K562 (cell line): ENCODE results near the gene PDGFA. TPM values are rescaled to one million over a fixed set of nuclear protein-coding genes. Genes with fewer than 3 reads are reported as not detected.

Experiments used
- ATAC-seq: fragments of 200-7000 bp; cut with Tn5 transposase; 3 replicates; pipeline ENCODE4 v1.9.1; 2020; ENCODE audit warnings: moderate library complexity
- BruUV-seq: library from RNA; stranded (reverse); fragments of 400-500 nt; replicated peaks from 2 replicates; lab custom pipeline; 2021; lab: Mats Ljungman, UMichigan
- CTCF ChIA-PET: fragments of 300-600 bp; formaldehyde crosslinking; extraction: SDS; loops from one replicate; lab custom pipeline; 2021; ENCODE audit warnings: low intra/inter-chr PET ratio; lab: Yijun Ruan, JAX
- POLR2A ChIA-PET: fragments of 300-600, 350-650 bp; sonication (Branson Sonifier 250); formaldehyde crosslinking; extraction: SDS; loops from one replicate; lab custom pipeline; 2021; ENCODE audit warnings: antibody characterized with exemption, inconsistent platforms; lab: Yijun Ruan, JAX
- DNase-seq, 4 experiments: peaks; one replicate each; pipeline versions ENCODE4 v3.0.0 to v3.0.0-alpha.2; 2011 to 2018; ENCODE audit warnings: low spot score in 3 of 4, mixed read lengths in 3 of 4; ENCODE audit errors: extremely low read depth in 1 of 4
- FAIRE-seq: peaks from 2 replicates; lab custom pipeline; 2011; peaks lifted over from hg19 to GRCh38; lab: Jason Lieb, UNC
- H2AFZ ChIP-seq: 2 replicates; pipeline ENCODE4 v1.6.0; 2011; ENCODE audit warnings: low read depth, low read length, control low read depth, inconsistent platforms
- H3K27ac ChIP-seq: fragments of 200-600 bp; 3 replicates; pipeline ENCODE4 v1.8.0; 2011; ENCODE audit warnings: low read depth, mild to moderate bottlenecking, control low read depth, inconsistent platforms, low read length, moderate library complexity, mixed read lengths; ENCODE audit errors: extremely low read depth
- H3K27me3 ChIP-seq, 2 experiments: fragments of 300-600 bp in 1 of 2; 2 replicates in 1 of 2; 3 replicates in 1 of 2; pipeline versions ENCODE4 v1.6.0 to v1.8.0; 2011; ENCODE audit warnings: inconsistent platforms in 2 of 2, low read length in 2 of 2, mild to moderate bottlenecking in 1 of 2, mixed read lengths in 1 of 2, moderate library complexity in 1 of 2; ENCODE audit not compliant: control insufficient read depth in 2 of 2, insufficient read depth in 2 of 2
- H3K36me3 ChIP-seq: fragments of 300-600 bp; 3 replicates; pipeline ENCODE4 v1.8.0; 2011; ENCODE audit warnings: mild to moderate bottlenecking, low read length, inconsistent platforms; ENCODE audit not compliant: control insufficient read depth, insufficient read depth
- H3K4me1 ChIP-seq, 2 experiments: fragments of 200-600 bp in 1 of 2; replicated peaks in 1 of 2; 2 replicates in 1 of 2; 3 replicates in 1 of 2; pipeline versions ENCODE4 v1.5.1 to v1.8.0; 2011; ENCODE audit warnings: inconsistent platforms in 2 of 2, low read length in 2 of 2, mild to moderate bottlenecking in 1 of 2, mixed read lengths in 1 of 2, moderate library complexity in 1 of 2; ENCODE audit not compliant: control insufficient read depth in 2 of 2, insufficient read depth in 2 of 2
- H3K4me2 ChIP-seq: 2 replicates; pipeline ENCODE4 v1.6.1; 2011; ENCODE audit warnings: low read length, control low read depth, inconsistent platforms, mixed read lengths; ENCODE audit not compliant: insufficient read depth
- H3K4me3 ChIP-seq: fragments of 200-600 bp; sonication (generic), shearing (Covaris generic); 2 replicates; pipeline ENCODE4 v1.5.1; 2016; ENCODE audit warnings: control low read depth, inconsistent platforms
- H3K79me2 ChIP-seq: fragments of 200-600 bp; 3 replicates; pipeline ENCODE4 v1.8.0; 2011; ENCODE audit warnings: low read length, inconsistent platforms; ENCODE audit not compliant: control insufficient read depth, insufficient read depth
- H3K9ac ChIP-seq, 2 experiments: 2 replicates each; pipeline versions ENCODE4 v1.6.0 to v1.6.1; 2011; ENCODE audit warnings: low read depth in 2 of 2, low read length in 2 of 2, control low read depth in 1 of 2, inconsistent platforms in 1 of 2, mild to moderate bottlenecking in 1 of 2, mixed read lengths in 1 of 2; ENCODE audit not compliant: insufficient read depth in 1 of 2
- H3K9me1 ChIP-seq: one replicate; pipeline ENCODE4 v1.6.0; 2011; ENCODE audit warnings: inconsistent platforms, mild to moderate bottlenecking, low read length, moderate library complexity; ENCODE audit not compliant: control insufficient read depth, insufficient read depth
- H3K9me3 ChIP-seq: replicated peaks from 2 replicates; pipeline ENCODE4 v1.5.1; 2011; ENCODE audit warnings: low read depth, low read length, inconsistent platforms; ENCODE audit not compliant: control insufficient read depth, insufficient read depth
- H4K20me1 ChIP-seq: replicated peaks from 2 replicates; pipeline ENCODE4 v1.6.1; 2011; ENCODE audit warnings: low read length, inconsistent platforms, mixed read lengths; ENCODE audit not compliant: control insufficient read depth, insufficient read depth
- CEBPB ChIP-seq: fragments of 450-650 bp; IDR thresholded peaks from 2 replicates; pipeline ENCODE4 v1.6.1; 2016; ENCODE audit warnings: missing genetic modification characterization, missing compliant biosample characterization
- GATA2 ChIP-seq: sonication (generic); formaldehyde crosslinking; IDR thresholded peaks from 2 replicates; pipeline ENCODE4 v1.4.0; 2020; ENCODE audit warnings: mild to moderate bottlenecking, missing genetic modification reagents
- HNRNPL ChIP-seq: fragments of 200-400 bp; formaldehyde crosslinking; IDR thresholded peaks from 2 replicates; pipeline ENCODE4 v1.6.1; 2017; ENCODE audit warnings: low read depth, mild to moderate bottlenecking, low read length
- JUNB ChIP-seq: fragments of 450-650 bp; formaldehyde crosslinking; conservative IDR thresholded peaks from 2 replicates; pipeline ENCODE4 v1.4.0; 2020; ENCODE audit warnings: mild to moderate bottlenecking
- SMARCB1 ChIP-seq: IDR thresholded peaks from 2 replicates; pipeline ENCODE4 v1.6.1; 2011; ENCODE audit warnings: improper control_type of control experiment, low read depth; ENCODE audit not compliant: insufficient read length
- SMC3 ChIP-seq: conservative IDR thresholded peaks from 2 replicates; pipeline ENCODE4 v1.6.1; 2011; ENCODE audit warnings: low read depth, low read length, improper control_type of control experiment; ENCODE audit not compliant: insufficient read depth
- ZBTB17 ChIP-seq: fragments of 450-650 bp; formaldehyde crosslinking; IDR thresholded peaks from 2 replicates; pipeline ENCODE4 v1.4.0; 2020; ENCODE audit warnings: mild to moderate bottlenecking
- ZFP36 ChIP-seq: fragments of 150-350 bp; IDR thresholded peaks from 2 replicates; pipeline ENCODE4 v1.6.1; 2018; ENCODE audit warnings: low read length, low read depth; ENCODE audit not compliant: partially characterized antibody
- ZNF584 ChIP-seq: fragments of 200-800 bp; sonication (Bioruptor generic); IDR thresholded peaks from 2 replicates; pipeline ENCODE4 v1.6.1; 2016; ENCODE audit warnings: low read depth, mild to moderate bottlenecking, missing genetic modification characterization, missing compliant biosample characterization
- ZNF707 ChIP-seq: fragments of 250-450 bp; sonication (Bioruptor Pico); conservative IDR thresholded peaks from 2 replicates; pipeline ENCODE4 v1.8.0; 2022; ENCODE audit warnings: inconsistent platforms, mild to moderate bottlenecking, moderate library complexity
- WGBS: fragments of 100-300 bp; shearing (Covaris generic); methylation state at CpG from one replicate; pipeline ENCODE4 v1.1.6; 2016; ENCODE audit warnings: low coverage, mixed read lengths; ENCODE audit not compliant: insufficient coverage; ENCODE audit errors: missing lambda C conversion rate; 5-methylcytosine and 5-hydroxymethylcytosine counted together
- in situ Hi-C: fragments of 300-500 bp; cut with MboI; formaldehyde crosslinking; loops from 4 replicates; pipeline ENCODE4 v1.15.0; 2018; ENCODE audit warnings: inconsistent platforms, mixed read lengths
- intact Hi-C: fragments of 100-400 bp; cut with micrococcal nuclease; formaldehyde crosslinking; loops from 2 replicates; pipeline ENCODE4 v1.14.2; 2022
- polyA plus RNA-seq, 8 experiments: library from polyadenylated mRNA; depleted of rRNA in 4 of 8; stranded (reverse) in 5 of 8; unstranded in 3 of 8; fragments of >200 nt; fragmentation: Nextera tagmentation in 2 of 8; fragmentation: Illumina TruSeq in 1 of 8; extraction: Ambion mirVana in 2 of 8; extraction: Trizol in 1 of 8; gene quantifications; 2 replicates each; pipeline versions ENCODE4 v1.2.1 to v1.2.3, GENCODE V29; 2011 to 2014; ENCODE audit warnings: inconsistent platforms in 1 of 8, missing spikeins in 1 of 8
- total RNA-seq, 7 experiments: library from RNA; depleted of rRNA in 6 of 7; stranded (reverse); fragments of >200 nt in 6 of 7; fragmentation: Illumina TruSeq in 2 of 7; extraction: Trizol in 2 of 7; gene quantifications; 2 replicates each; pipeline versions ENCODE4 v1.2.1 to v1.2.3, GENCODE V29; 2011 to 2021; ENCODE audit warnings: low replicate concordance in 1 of 7
- TF ChIP-seq, protein P1 (sequence below), 2 experiments: IDR thresholded peaks; 2 replicates each; pipeline ENCODE4 v1.6.1; 2011; ENCODE audit warnings: borderline replicate concordance in 1 of 2, control low read depth in 1 of 2, low read depth in 1 of 2, low read length in 1 of 2, mild to moderate bottlenecking in 1 of 2, mixed read lengths in 1 of 2, moderate library complexity in 1 of 2; ENCODE audit not compliant: insufficient read depth in 1 of 2, insufficient read length in 1 of 2, poor library complexity in 1 of 2, severe bottlenecking in 1 of 2; ENCODE audit errors: extremely low read depth in 1 of 2

PDGFA gene
- total and polyA plus RNA-seq, 9 of the 15 experiments (the other 6 are each of a cell fraction or from before 2014, with no cell fraction given), result 2.5 to 10.2 (median 4.6) TPM

GRCh38 chr7:454356-455109 is 65.1 kb downstream of the PDGFA start:
- Histone ChIP-seq H3K27me3 (peaks cover 3 to 31% of the 10 kb centered on the region in 2 experiments; a peak in 3 of 5 replicates), H4K20me1 (no peaks in the 10 kb centered on the region), H3K27ac (no peak overlapping the region), H3K9me3 (no peaks in the 10 kb centered on the region), H3K9me1 (no peaks in the 10 kb centered on the region), H3K4me2 (no peak overlapping the region), H2AFZ (no peak overlapping the region), H3K36me3 (no peaks in the 10 kb centered on the region), H3K4me3 (no peak overlapping the region), H3K4me1 (peaks cover 0 to 58% of the 10 kb centered on the region in 2 experiments; a peak in 4 of 5 replicates), H3K79me2 (no peaks in the 10 kb centered on the region), H3K9ac (no peak overlapping the region)
- intact Hi-C loops, result no loop called here
- no TSS peak for BruUV-seq
- no peak for DNase-seq
- ATAC-seq, result no peak
- peak; percentile 54 for TF ChIP-seq ZFP36
- TF ChIP-seq SMC3, result no peak
- WGBS, result 50% methylated on average over 14 of the region's 56 CpGs
- POLR2A ChIA-PET, result interaction anchor here (1.1 kb wide), 1 partner anchor 17 kb away, joined by 4 read pairs; no protein-coding TSS in a partner anchor
- CTCF ChIA-PET, result no interaction called here
- in situ Hi-C loops, result no loop called here
- FAIRE-seq, result no peak

- peaks cover 3 to 28% of the 10 kb centered on the region in 2 experiments; a peak in 3 of 5 replicates for H3K27me3 ChIP-seq
- FAIRE-seq (no peak), ATAC-seq (no peak), DNase-seq (no peak)
- H3K36me3 ChIP-seq, result no peaks in the 10 kb centered on the region
- H3K4me2 ChIP-seq, result no peak overlapping the region
- intact Hi-C loops (no loop called here), in situ Hi-C loops (no loop called here)
- no peak overlapping the region for H3K4me3 ChIP-seq
- ChIA-PET CTCF (no interaction called here), POLR2A (no interaction called here)
- no peak overlapping the region for H3K27ac ChIP-seq
- BruUV-seq, result no TSS peak
- H3K9me1 ChIP-seq, result no peaks in the 10 kb centered on the region
- no peaks in the 10 kb centered on the region for H3K79me2 ChIP-seq
- no peak overlapping the region for H2AFZ ChIP-seq
- no peak overlapping the region for H3K9ac ChIP-seq
- peaks cover 0 to 58% of the 10 kb centered on the region in 2 experiments; a peak in 4 of 5 replicates for H3K4me1 ChIP-seq
- 27% methylated on average over 20 of the region's 27 CpGs for WGBS
- H3K9me3 ChIP-seq, result no peaks in the 10 kb centered on the region
- no peaks in the 10 kb centered on the region for H4K20me1 ChIP-seq
- TF ChIP-seq CEBPB (tag), result no peak
- TF ChIP-seq ZNF584 (CRISPR knock-in tag), result no peak
- no peak for TF ChIP-seq HNRNPL
- no peak for TF ChIP-seq ZNF707
- TF ChIP-seq ZBTB17 (CRISPR knock-in tag), result no peak
- no peak for TF ChIP-seq GATA2 (CRISPR knock-in tag)
- TF ChIP-seq, protein P1, sequence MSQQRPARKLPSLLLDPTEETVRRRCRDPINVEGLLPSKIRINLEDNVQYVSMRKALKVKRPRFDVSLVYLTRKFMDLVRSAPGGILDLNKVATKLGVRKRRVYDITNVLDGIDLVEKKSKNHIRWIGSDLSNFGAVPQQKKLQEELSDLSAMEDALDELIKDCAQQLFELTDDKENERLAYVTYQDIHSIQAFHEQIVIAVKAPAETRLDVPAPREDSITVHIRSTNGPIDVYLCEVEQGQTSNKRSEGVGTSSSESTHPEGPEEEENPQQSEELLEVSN (IDR thresholded peaks at IDR 0.05; ENCODE audit: borderline replicate concordance in 1 of 2, extremely low read depth in 1 of 2, insufficient read depth in 1 of 2, insufficient read length in 1 of 2, low read depth in 1 of 2, low read length in 1 of 2, poor library complexity in 1 of 2, severe bottlenecking in 1 of 2), result no peak
- no peak for TF ChIP-seq JUNB
- TF ChIP-seq SMARCB1, result no peak
Observed at GRCh38 chr7:453597-454306, 65.9 kb downstream of the PDGFA start.
